Activated effector memory CD4-positive, alpha-beta T cell treated with anti-CD3 and anti-CD28 coated beads, Interleukin-2, amount 50 U/mL, for 16 hours (primary cell): Measurements from ENCODE around the gene CCR7.

Experiments used
- DNase-seq: peaks from one replicate; pipeline ENCODE4 v3.0.0-alpha.2; 2020

Gene CCR7

GRCh38 chr17:40533896-40534295, 31.4 kb downstream of the CCR7 start:
- DNase-seq, result peak; percentile 64

- DNase-seq, result peak; percentile 59
Measured at GRCh38 chr17:40532520-40533253, 32.6 kb downstream of the CCR7 start.

- peak; percentile 89 for DNase-seq
Measured at GRCh38 chr17:40531051-40531991, 34.0 kb downstream of the CCR7 start.

- peak; percentile 51 for DNase-seq
Measured at GRCh38 chr17:40530531-40530994, 34.7 kb downstream of the CCR7 start.

- no peak for DNase-seq
Measured at GRCh38 chr17:40529991-40530390, 35.3 kb downstream of the CCR7 start.

- DNase-seq, result peak; percentile 62
Measured at GRCh38 chr17:40528692-40529417, 36.4 kb downstream of the CCR7 start.

GRCh38 chr17:40526668-40527067, 38.6 kb downstream of the CCR7 start:
- peak; percentile 33 for DNase-seq

- DNase-seq, result no peak
Measured at GRCh38 chr17:40525294-40525693, 40.0 kb downstream of the CCR7 start.

- DNase-seq, result peak; percentile 31
Measured at GRCh38 chr17:40524243-40524965, 40.9 kb downstream of the CCR7 start.

GRCh38 chr17:40522961-40523310, 42.3 kb downstream of the CCR7 start:
- no peak for DNase-seq

GRCh38 chr17:40522250-40522960, 42.9 kb downstream of the CCR7 start:
- peak; percentile 19 for DNase-seq

- peak; percentile 52 for DNase-seq
Measured at GRCh38 chr17:40520991-40521453, 44.2 kb downstream of the CCR7 start.

- DNase-seq, result peak; percentile 61
Measured at GRCh38 chr17:40519089-40519775, 46.0 kb downstream of the CCR7 start.

- DNase-seq, result peak; percentile 62
Measured at GRCh38 chr17:40518401-40519088, 46.7 kb downstream of the CCR7 start.

GRCh38 chr17:40517981-40518380, 47.3 kb downstream of the CCR7 start:
- DNase-seq, result peak; percentile 24

- DNase-seq, result peak; percentile 33
Measured at GRCh38 chr17:40517286-40517662, 48.0 kb downstream of the CCR7 start.

- peak; percentile 84 for DNase-seq
Measured at GRCh38 chr17:40516581-40517285, 48.5 kb downstream of the CCR7 start.

GRCh38 chr17:40515491-40516041, 49.7 kb downstream of the CCR7 start:
- peak; percentile 71 for DNase-seq

GRCh38 chr17:40515011-40515410, 50.3 kb downstream of the CCR7 start:
- peak; percentile 56 for DNase-seq
